ENCODE measurements around the gene CILP.

Gene CILP

DNA sequence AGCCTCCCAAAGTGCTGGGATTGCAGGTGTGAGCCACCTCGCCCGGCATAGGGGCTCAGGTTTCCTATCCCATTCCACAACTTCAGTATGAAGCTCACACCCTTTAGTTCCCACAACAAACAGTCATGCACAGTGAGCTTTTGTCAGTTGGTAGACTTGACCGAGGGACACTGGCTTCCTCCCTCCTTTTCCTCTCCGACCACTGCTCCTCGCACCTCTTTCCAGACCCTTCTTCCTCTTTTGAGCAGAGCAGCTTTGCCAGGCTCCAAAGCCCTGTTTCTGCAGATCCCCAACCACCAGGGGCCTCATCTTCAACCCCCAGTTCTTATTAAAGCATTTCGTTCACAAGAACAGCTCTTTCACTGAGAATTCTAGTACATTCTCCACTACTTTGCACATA, 12.7 kb upstream of the CILP start:
- no peak for DNase-seq

DNA sequence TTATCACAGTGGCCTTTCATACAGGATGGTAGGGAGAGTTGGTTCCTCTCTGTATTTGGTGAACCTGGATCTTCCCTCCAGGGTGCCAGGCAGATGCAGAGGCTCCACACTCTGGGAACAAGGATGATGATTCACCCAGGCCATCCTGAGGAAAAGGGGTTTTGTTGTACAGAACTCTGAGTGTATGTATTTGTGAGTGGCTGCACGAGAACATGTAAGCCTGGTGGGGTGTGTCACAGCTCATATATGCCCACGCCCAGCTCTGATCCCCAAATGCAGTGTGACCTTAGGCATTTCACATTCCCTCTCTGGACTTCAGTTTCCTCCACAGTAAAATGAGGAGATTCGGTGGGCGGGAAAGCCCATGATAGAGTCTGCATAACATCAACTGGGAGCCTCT, 11.6 kb upstream of the CILP start:
- DNase-seq: no peak

DNA sequence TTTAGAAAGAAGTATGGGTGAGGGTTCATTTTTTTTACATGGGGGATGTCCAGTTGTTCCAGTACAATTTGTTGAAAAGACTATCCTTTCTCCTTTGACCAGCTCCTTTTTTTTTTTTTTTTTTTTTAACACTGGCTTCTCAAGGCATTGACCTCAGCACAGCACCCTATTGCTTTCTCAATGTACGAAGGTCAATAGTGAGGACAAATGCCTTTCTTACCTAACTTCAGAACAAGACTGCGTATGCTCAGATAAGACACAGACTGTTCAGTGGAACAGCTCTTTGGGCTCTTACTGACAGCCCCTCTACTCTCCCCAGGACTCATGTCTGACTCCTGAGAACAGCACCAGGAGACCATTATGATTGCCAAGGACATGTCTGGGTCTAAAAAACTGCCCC, 10.4 kb upstream of the CILP start:
- no peak for DNase-seq

DNA sequence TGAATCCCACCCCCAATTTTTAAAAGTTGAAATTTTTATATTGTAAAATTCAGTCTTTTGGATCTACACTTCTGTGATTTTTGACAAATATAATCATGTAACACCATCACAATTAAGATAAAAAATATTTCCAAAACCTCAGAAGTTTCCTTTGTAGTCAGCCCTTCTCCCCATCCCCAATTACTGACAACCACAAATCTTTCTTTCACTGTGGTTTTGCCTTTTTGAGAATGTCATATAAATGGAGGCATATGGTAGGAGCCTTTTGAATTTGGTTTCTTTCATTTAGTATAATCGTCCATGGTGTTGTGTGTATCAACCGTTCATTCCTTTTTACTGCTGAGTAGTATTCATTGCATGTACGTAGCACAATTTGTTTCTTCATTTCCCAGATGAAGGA, 7.9 kb upstream of the CILP start:
- no peak for DNase-seq

DNA sequence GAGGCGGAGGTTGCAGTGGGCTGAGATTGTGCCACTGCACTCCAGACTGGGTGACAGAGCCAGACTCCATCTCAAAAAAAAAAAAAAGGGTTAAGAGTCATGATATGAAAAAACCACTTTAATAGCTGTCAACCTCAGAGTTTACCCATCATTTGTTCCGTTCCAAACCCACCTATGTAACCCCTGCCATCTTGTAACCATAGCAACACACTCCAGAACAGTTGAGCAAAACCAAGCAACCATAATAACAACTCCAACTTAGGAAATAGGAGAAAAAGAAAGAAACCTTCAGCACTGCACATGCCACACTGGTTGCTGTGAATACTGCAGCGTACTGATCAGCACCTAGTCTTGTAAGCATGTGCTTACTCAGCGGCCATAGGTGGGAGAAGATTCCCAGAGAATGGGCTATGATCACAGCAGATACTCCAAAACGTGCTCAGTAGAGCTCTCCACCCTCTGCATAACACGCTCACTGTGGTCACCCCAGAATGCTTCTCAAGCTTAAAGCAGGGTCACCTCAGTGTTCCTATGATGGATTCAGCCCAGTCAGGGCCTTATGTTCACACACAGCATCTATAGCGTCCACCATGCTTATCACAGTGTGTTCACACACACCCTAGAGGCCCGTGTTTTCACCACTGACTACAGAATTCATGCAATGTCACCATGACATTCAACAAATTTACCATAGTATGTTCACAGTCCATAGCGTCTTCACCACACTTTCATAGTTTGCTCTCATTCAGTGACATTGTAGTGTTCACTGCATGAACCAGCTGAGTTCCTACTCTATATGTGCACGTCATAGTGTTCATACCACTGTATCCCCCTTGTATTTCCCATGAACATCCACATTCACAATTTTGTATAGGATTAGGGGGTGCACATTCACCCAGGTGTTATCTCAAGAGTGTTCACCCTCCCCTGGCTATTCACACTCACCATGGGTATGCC, 6.5 kb upstream of the CILP start:
- DNase-seq: no peak

DNA sequence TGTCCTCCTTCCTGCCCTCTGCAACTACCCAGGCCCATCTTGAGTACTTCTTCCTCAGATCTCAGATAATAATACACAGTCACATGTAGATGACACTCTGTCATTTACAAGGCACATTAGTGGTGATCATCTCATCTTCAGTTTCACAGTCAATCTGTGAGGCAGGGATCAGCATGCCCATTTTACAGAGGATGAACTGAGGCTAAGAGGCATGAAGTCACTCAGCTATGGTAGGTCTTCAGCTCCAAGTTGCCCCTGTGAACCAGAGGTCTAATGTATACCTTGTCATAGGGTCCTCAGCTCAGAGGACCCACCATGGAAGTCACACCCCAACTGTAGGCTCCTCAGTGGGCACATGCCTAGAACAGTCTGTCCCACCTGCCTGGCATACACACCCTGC, 4.2 kb upstream of the CILP start:
- DNase-seq: no peak

DNA sequence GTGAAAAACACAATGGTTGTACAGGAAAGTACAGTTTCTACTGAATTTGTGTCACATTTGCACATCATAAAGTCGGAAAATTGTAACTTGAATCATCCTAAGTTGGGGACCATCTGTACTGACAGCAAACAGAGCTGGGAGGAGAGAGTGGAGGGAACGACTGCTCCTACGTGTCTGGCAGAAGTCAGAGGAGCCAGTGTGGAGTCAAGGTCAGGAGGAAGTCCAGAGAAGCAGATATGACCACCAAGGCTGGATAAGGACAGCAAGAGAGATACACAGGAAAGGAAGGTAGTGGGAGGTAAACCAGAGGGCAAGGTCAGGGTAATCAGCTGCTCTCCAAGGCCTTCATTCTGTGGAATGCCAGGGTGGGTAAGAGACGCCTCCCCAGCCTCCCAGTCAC, 2.7 kb upstream of the CILP start:
- no peak for DNase-seq

DNA sequence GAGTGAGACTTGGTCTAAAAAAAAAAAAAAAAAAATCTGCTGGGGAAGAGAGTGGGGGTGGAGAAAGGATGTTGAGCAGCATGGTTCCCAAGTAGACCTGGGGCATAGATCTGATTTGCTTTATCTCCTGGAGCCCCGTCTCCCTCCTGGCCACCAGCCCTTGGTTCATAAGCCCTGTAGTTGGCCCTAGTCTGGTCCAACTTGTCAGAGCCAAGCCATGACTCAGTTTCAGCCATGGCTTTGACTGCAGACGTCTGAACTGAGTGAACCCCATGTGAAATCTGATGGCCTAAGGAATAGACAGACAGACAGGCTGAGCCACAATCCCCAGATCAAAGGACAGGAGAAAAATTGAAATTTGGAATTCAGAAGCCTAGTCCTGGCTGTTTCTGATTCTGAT, 2.0 kb upstream of the CILP start:
- DNase-seq: no peak

DNA sequence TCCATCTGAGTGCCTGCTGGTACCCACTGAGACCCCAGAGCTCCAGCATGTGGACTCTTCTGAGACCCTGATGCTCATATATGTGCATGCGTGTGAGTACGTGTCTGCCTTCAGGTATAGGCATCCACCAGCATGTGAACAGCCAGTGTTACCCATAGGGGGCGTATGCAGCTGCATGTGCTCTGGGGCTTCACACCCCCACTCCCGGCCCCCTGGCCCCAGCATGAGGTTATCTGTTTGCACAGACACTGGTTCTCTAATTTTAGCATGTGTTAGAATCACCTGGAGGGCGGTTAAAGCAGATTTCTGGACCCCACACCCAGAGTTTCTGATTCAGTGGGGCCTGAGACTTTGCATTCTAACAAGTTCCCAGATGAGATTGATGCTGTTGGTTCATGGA, 824 bp upstream of the CILP start:
- DNase-seq: peak; percentile 25

DNA sequence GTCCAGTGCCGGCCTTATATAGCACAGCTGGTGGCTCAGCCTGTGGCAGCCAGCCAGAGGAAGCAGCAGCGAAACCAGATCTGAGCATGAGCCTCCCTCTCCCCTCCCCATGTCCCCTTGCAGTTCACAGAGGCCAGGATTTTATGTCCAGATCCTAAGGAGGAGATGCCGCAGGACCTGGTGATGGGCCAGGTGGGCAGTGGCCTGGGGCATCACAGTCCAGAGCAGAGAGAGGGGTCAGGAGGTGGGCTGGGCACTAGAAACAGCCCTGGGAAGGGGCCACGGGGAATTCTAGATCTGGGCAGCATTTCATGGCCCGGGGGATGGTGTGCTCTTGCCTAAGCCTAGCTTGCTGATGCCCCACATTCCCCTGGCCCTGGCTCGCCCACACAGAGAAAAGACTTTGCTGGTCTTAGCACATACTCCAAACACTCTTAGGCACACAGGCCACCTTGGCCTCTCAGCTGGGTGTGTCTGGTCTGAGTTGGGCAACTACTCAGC, 259 bp upstream of the CILP start:
- no peak for DNase-seq

DNA sequence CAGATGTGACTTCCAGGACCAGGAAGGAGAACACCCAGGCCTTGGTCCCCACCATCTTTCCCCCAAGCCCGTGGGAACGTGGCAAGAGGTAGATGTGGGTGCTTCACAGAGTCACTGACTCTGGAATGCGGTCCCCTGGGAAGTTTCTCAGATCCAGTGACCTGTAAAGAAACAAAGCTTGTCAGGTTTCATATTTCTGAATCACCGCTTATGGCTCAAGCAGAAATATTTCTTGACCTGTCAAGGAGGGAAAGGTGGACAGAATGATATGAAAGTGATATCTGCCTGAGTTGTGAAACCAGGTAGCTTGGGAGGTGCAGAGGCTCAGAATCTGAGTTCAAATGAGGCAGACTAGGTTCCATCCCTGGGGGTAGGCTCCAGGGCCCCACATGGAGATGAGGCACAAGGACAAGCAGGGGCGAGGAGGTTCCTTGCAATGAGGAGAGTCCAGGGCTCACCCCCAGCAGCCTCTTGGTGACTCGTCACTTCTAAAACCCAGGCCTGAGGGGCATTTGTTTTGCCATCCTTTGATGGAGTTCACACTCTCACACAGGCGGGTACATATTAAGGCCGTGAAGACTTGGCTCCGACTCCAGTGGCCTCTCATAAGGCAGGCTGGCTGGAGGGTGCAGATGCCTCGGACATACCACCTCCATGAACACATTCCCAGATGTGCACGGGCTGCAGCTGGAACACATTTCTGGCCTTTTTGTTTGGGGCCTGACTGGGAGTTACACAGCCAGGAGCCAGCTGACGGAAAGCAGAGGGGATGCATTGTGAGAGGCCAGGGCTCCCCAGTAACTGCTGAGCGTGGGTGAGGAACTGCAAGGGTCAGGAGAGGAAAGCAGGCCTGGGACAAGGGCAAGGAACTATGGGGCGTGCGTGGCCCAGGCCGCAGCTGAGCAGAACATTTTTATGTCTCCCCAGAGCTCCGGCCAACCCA, 1.3 kb downstream of the CILP start:
- no peak for DNase-seq

DNA sequence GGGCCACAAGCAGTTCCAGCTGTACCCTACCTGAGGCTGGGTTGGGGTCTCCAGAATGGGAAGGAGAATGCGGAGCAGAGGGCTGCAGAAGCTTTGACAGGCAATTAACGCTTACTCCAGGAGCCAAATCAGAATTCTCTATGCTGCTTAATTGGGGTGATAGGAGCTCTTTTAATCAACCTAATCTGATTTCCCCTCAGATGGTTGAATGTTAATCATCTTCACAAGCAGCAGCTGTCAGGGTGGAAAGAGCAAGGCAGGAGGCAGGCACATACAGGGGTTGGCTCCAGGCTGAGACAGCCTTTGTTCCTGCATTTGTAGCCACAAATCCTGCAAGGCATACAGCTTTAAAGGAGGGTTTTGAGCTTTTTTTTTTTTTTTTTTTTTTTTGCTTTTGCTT, 2.6 kb downstream of the CILP start:
- DNase-seq: no peak

DNA sequence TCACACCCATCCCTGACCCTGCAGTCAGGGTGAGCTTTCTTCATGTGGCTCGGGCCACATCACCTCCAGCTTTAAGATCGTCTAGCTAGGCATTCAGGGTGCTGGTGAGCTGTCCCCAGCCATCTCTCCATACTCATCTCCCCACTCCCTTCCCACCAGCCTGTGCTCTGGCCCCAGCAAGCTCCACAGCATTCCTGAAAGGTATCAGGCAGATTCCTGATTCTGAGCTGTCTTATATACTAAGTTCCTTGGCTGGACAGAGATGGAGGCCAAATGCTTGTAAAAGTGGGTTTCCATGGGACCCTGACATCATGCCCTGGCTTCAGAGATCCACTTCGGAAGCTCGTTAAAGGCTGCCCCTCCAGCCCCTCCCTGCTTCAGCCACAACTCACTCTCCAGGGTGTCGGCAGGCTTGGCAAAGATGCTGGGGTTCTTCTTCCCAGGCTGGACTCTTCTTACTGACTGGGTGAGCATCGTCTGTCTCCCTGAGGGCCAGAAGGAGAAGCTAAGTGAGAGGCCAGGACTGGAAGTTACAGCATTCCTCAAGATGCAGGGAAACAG, 3.9 kb downstream of the CILP start:
- DNase-seq: no peak

DNA sequence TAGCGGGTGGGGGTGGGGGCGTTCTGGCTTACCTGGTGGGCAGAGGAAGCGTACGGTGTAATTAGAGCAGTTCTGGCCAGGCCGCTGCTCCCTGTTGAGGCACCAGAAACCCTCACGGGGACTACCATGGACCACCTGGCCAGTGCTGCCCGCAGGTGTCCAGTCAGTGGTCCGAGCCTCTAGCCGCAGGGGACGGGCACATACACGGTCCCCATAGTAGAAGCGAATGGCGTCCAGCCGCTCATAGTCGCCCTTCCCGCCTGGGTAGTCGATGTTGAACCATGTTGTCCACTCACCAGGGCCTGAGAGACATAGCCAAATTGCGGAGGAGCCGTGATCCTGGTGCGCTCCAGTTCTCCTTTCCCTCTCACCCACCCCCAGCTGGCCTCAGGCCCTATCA, 4.5 kb downstream of the CILP start:
- DNase-seq: no peak

DNA sequence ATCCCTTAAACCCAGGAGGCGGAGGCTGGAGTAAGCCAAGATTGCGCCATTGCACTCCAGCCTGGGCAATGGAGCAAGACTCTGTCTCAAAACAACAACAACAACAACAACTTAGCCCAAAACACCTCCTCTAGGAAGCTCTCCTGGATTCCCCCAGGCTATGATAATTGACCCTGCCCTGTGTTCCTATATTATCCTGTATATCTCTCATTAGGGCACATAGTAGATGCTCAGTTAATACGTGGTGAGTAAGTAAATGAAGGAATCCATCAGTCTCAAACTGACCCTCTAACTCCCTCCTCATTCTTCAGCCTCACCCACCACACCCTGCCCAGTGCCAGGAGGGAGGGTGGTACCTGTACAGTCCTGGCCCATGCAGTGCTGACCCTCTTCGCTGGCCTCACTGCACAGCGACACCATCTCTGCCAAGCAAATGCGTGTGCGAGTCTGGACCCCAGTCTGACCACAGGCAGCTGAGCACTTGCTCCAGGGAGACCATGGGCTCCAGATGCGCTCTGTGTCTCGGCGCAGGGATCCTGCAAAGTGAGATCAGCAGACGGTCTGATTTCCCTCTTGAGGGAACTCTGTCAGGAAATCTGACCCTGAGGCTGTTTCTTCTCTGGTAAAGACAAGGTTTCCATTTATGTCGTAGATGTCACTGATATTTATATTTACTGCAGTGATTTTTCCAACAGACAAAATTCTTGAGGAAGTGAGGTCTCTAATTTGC, 6.2 kb downstream of the CILP start:
- no peak for DNase-seq

DNA sequence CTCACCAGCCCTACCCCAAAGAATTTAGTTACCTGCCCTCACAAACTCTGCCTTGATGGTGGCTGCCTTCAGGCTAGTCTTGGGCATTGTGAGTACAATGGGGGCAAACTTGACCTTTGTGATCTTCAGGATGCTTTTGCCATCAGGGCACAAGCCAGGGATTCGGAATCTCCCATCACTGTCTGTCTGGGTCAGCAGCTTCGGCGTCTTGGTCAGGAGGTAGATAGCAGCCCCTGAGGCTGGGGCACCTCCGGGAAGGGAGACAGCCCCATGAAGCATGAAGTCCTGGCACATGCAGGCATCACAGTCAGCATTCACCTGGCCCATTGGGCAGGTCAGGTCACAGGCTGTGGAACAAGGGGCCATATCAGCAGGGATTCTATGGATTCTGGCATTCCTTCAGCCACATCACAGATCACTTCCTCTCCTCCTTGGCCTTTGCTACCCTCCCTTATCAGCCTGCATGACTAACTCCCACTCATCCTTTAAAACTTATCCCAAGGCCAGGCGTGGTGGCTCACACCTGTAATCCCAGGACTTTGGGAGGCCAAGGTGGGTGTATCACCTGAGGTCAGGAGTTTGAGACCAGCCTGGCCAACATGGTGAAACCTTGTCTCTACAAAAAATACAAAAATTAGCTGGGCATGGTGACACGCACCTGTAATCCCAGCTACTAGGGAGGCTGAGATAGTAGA, 6.9 kb downstream of the CILP start:
- DNase-seq: no peak

DNA sequence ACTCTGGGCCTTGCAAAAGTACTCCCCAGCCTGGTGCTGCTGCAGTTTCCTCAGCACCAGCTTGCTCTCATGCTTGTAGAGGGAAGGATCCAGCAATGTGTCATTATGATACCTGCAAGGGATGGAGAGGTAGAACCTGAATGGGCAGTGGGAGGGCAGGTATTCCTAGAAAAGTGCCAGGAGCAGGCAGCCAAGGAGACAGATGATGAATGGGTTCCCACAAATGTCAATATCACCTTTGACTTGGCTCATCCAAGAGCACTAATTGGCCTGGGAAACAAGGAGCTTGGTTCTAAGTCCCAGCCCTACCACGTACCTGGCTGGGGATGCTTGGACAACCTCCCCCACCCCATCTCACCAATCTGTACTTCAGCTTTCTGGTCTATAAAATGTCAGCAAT, 9.4 kb downstream of the CILP start:
- DNase-seq: no peak

DNA sequence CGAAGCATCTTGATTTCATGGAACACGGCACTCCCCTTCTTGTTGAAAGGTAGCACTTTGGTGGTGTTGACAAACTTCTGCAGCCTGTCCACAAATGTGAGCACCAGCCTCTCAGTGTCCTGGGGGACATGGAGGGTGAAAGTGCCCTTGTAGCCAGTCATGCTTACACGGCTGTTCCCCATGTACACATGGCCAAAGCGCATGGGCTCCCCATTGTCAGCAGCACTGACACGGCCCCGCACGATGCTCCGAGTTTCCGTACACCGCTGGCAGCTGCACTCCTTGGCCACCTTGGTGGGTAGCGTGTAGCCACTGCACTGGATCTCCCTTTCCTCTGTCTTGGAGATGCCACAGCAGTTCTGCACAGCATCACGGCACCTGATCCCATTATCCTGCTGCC, 12.7 kb downstream of the CILP start:
- no peak for DNase-seq

DNA sequence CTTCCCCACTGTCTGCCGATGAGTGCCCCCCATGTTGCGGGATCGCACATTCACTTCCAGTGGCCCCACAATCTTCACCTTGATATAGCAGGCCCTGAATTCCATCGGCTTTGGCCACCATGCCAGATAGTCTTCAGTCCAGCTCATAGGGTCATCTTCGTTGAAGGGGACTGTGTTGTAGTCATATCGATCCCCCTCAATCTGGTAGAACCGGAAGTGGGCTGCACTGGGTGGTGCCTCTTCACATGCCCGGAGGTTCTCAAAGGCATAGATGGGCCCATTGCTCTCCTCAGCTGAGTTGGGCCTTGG, 14.0 kb downstream of the CILP start:
- no peak for DNase-seq

DNA sequence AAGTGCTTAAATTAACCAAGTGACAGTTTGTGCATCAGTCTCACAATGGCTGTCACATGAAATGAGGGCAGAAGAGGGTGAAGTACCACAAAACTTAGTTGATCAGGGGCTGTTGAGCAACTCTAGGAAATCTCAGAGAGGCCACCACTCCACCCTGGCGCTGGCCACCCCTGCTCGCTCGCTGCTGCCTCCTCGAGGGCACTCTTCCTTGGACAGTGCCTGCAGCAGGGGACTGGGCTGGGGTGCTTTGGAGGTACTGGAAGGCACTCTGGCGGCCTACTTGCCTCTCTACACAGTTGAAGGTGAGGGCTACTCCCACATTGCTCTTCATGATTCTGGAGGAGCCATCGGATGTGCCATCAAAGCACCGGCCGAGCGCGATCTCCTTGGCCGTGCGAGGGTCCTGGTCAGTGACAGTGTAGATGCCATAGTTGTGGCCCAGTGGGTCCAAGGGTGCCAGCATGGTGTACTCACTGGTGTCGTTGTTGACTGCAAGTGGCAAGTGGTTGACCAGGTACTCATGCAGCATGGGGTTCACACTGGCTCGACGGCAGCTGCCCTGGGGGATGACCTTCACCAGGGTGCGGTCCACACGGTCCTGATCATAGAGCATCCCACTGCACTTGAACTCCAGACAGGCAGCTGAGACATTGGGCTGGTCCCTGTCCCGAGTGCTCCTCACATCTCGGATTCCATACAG, 14.5 kb downstream of the CILP start:
- no peak for DNase-seq

DNA sequence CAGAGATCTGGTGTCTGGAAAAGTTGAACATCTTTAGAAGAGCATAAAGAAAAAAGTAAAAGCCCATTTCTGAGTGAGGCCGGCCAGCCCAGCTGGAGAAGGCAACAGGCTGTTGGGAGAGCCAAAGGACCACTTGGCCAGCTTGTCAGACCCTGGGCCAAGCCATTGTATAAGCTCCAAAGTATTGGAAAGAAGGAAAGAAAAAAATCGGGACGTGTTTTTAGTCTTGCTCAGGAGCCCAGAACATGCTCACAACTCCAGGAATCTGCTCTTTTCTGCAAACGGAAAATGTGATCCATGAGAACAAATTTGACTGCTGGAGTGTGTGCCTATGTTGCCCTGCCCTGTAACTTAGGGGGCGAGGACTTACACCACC, 15.7 kb downstream of the CILP start:
- DNase-seq: no peak

Measured in activated T-cell treated with anti-CD3 and anti-CD28 coated beads, Interleukin-2, amount 50 U/mL, for 1 hour (primary cell).